GM19397 (cell line): ENCODE results near the gene RALGPS1.

ENCODE experiments used
- ATAC-seq: cut with Tn5 transposase; IDR thresholded peaks from one replicate; pipeline ENCODE4 v1.9.1; 2021; ENCODE audit warnings: mild to moderate bottlenecking, moderate library complexity; ENCODE audit not compliant: unreplicated experiment

Gene RALGPS1

DNA sequence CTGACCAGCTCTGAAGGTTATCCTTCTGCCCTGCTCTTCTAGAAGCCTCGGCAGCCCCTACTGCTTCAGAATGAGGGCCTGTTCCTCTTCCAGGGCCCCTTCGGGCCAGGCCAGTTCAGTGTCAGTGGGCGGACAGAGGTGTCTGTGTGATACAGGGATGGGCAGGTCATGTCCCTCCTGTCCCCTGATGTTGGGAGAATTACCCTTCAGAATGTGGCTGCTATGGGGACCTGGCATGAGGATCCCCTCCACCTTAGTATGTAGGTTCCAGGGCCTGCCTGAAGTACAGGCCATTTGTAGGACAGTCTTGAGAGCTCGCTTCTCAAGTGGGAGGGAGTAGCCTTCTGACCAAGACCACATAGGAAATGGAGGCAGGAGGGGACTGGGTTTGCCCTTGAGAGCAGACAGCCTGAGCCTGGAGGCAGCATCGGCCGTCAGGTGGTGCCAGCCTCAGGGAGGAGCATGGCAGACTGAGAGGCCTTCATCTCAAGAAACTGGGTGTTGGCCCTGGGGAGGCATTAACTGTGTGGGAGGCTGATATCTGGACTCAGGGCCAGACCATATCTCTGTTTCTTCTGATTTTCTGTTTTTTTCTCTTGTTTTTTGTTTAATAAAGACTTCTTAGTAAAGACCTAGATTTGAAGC, 175.9 kb downstream of the RALGPS1 start:
- ATAC-seq: no peak

- ATAC-seq: no peak
Measured at GRCh38 chr9:127091526-127091925, 176.9 kb downstream of the RALGPS1 start.

- ATAC-seq: no peak
Measured at GRCh38 chr9:127092041-127092608, 177.5 kb downstream of the RALGPS1 start.

GRCh38 chr9:127093319-127094020, 178.9 kb downstream of the RALGPS1 start:
- ATAC-seq: no peak

GRCh38 chr9:127095411-127095810, 180.8 kb downstream of the RALGPS1 start:
- no peak for ATAC-seq

- ATAC-seq: no peak
Measured at GRCh38 chr9:127096208-127096607, 181.6 kb downstream of the RALGPS1 start.

DNA sequence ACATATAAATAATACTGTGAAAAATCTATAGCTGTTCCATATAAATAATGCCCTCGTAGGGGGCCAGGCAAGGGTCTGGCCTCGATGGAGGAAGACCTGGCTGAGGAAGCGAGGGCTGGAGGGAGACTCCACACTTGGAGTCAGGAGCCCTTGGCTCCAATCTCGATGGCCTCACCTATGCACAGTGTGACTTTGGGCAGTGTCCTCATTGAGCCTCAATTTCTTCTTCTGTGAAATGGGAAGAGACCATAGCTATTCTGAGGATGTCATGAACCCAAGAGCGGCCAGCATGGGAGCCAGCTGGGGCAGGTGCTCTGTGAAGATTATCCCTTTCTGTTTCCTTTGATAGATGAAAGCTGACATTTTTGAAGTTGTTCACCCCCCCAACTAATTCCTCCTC, 183.1 kb downstream of the RALGPS1 start:
- no peak for ATAC-seq

DNA sequence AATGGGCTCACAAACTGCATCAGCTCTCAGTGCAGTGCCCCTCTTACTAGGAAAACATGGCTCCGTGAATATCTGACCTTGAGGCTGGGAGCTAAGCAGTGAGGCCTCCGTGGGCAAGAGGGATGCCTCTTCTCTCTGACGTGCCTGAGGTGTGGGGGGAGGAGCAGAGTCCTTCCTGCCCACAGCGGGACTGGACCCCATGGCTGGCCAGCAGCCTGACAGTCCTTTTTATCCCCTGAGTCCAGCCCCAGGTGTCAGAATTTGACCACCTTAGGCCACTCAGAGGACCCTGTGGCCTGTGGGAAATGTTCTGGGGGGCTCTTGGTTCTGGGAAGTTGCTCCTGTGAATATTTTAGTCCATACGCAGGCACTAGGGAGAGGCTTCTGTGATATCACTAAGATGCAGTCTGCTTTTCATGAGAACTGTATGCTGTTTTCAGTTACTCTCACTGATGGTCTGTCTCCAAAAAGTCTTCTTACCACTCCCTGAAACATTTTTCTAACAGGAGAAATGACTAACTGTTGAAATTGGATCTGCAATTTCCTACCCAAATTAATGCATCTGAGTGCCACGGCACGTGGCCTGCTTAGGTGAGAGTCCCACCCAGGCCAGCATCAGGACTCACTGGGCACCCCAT, 184.5 kb downstream of the RALGPS1 start:
- no peak for ATAC-seq

DNA sequence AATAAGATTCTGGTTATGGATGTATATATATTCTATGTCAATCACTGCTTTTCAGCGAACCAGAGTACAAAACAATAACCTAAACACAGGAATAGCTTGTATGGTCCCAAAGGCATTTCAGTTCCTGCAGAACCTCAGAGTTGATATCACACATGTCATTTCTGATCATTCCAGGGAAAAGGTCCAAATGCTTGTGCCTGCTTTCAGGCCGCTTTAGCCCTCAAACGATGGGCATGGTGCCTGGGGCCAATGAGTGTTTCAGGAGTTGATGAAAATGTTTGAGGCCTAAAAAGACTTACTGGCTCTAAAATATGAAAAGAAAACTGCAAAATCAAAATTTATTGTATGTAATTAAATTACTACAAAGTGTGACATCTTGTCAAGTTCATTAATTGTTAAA, 185.1 kb downstream of the RALGPS1 start:
- ATAC-seq: no peak

GRCh38 chr9:127102176-127102575, 187.6 kb downstream of the RALGPS1 start:
- ATAC-seq: no peak

DNA sequence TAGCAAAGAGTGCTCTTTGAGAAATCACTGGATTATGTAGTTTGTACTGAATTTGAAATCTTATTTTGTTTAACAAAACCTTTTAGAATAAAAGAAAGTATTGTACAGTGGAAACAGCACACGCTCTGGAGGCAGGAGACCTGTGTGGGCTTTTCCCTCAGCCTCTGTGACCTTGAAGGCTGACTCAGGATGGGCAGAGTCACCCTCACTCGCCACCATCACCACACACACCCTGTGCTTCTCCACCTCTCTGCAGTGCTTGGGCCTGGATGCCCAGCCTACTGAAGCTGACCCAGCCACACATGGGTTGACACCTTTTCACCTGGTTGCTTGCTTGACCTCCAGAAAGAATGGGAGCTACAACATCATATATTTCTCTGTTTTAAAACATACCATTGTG, 188.2 kb downstream of the RALGPS1 start:
- ATAC-seq: no peak

DNA sequence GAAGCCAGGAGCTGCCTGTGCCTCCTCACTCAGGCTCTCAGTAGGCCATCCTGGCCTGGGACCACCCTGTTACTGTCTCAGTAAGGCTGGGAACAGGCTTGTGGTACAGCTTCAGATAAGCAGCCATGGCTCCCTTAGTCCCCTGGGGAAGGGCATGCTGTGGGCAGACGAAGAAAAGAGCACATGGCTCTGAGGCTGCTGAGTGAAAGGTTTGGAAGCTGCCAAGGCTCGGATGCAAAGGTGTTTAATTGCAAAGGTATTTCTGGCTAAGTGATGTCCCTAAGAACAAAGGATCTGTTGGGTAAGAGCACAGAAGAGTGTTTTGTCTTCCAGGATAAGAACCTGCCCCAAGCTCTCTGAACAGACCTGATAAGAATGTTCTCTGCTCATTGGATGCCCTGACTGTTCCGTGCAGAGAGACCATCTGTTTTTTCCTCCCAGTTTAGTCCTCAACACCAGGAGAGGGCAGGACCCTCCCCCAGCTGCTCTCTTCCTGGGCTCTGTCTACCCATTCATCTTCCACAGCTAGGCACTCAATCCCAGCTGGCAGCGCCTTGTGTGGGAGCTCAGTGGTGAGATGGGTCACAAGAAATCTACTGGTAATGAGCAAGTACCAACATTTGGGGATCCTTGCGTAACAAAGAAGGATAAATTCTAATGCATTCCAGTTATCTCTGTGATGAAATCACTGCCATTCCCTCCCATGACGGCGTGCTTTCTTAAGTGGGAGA, 190.2 kb downstream of the RALGPS1 start:
- ATAC-seq: no peak

- ATAC-seq: no peak
Measured at GRCh38 chr9:127105805-127106465, 191.4 kb downstream of the RALGPS1 start.

GRCh38 chr9:127106466-127106855, 191.9 kb downstream of the RALGPS1 start:
- ATAC-seq: no peak

- no peak for ATAC-seq
Measured at GRCh38 chr9:127107171-127107928, 192.8 kb downstream of the RALGPS1 start.

- no peak for ATAC-seq
Measured at GRCh38 chr9:127107929-127108876, 193.6 kb downstream of the RALGPS1 start.

GRCh38 chr9:127109212-127109711, 194.7 kb downstream of the RALGPS1 start:
- no peak for ATAC-seq

DNA sequence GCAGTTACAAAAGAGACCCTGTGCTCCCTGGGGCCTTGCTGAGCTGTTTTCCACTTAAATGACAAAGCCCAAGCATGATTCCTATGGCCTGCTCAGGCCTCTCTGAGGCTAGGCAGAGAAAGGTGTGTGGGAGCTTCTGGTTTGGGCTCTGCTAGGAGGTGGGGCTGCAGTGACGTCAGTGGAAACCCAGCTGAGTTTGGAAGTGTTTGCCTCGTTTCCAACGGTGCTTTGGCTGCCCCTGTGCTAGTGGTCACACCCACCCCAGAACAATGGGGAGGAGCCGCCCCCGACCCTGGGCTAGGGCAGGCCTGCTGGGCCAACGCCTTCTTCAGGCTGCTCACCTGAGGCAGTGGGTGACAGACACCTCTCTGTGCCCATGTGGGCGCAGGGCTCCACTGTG, 197.5 kb downstream of the RALGPS1 start:
- ATAC-seq: no peak

DNA sequence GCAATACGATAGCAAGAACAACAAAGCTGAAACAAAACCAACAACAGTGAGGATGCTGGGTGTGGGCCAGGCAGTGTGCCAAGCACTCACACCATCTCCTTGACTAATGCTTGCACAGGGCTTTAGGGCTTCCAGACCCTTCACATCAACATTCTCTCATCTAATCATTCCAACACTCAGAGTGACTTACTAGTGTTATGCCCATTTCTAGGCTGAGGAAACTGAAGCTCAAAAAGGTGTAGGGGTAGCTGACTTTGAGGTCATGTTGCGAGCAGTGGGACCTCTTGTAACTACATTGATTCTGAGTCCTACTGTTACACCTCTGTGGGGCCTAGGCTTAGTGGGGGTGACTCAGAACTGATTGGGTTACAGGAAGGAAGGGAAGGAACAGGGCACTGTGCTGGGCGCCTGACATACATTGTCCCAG, 198.2 kb downstream of the RALGPS1 start:
- no peak for ATAC-seq
